A549 (cell line): ENCODE data around the gene MSI2. TPM values are rescaled to one million over a fixed set of nuclear protein-coding genes. Genes with fewer than 3 reads are reported as not detected.

Source experiments
- ATAC-seq, 2 experiments: fragments of 200-7000 bp in 1 of 2; fragments of >200 bp in 1 of 2; cut with Nextera tagmentation in 1 of 2; cut with Tn5 transposase in 1 of 2; 3 replicates each; pipeline versions ENCODE4 v1.8.0 to v1.9.1; 2018 to 2020; ENCODE audit warnings: mild to moderate bottlenecking in 1 of 2, moderate library complexity in 1 of 2
- CTCF ChIA-PET: fragments of 300-600 bp; sonication (Branson Sonifier 250); formaldehyde crosslinking; extraction: SDS; loops from one replicate; lab custom pipeline; 2021; ENCODE audit warnings: antibody characterized with exemption, inconsistent platforms; lab: Yijun Ruan, JAX
- POLR2A ChIA-PET: fragments of 350-600 bp; formaldehyde crosslinking; extraction: SDS; loops from one replicate; lab custom pipeline; 2021; ENCODE audit warnings: antibody characterized with exemption, inconsistent platforms; lab: Yijun Ruan, JAX
- DNase-seq, 2 experiments: peaks; one replicate each; pipeline versions ENCODE4 v3.0.0 to v3.0.0-alpha.2; 2011 to 2016; ENCODE audit warnings: low read depth in 1 of 2, low spot score in 1 of 2
- FAIRE-seq: peaks from 2 replicates; lab custom pipeline; 2011; peaks lifted over from hg19 to GRCh38; lab: Jason Lieb, UNC
- H3K27ac ChIP-seq, 2 experiments: fragments of >200 bp; sonication (Bioruptor Twin); formaldehyde crosslinking; 3 replicates each; pipeline ENCODE4 v1.5.1; 2016 to 2017
- H3K4me1 ChIP-seq: fragments of >200 bp; sonication (Bioruptor Twin); formaldehyde crosslinking; 3 replicates; pipeline ENCODE4 v1.6.1; 2016
- H3K4me2 ChIP-seq: fragments of >200 bp; sonication (Bioruptor Twin); formaldehyde crosslinking; 3 replicates; pipeline ENCODE4 v1.6.1; 2016
- H3K4me3 ChIP-seq: fragments of >200 bp; sonication (Bioruptor Twin); formaldehyde crosslinking; 3 replicates; pipeline ENCODE4 v1.5.1; 2016
- H3K9me3 ChIP-seq: fragments of >200 bp; sonication (Bioruptor Twin); formaldehyde crosslinking; 3 replicates; pipeline ENCODE4 v1.6.1; 2016
- ATOH8 ChIP-seq: fragments of 250-450 bp; sonication (Bioruptor Pico); IDR thresholded peaks from 2 replicates; pipeline ENCODE4 v1.5.0; 2020; ENCODE audit warnings: low read depth, mild to moderate bottlenecking, moderate library complexity
- CHD4 ChIP-seq: fragments of 200-600 bp; sonication (generic); IDR thresholded peaks from 2 replicates; pipeline ENCODE4 v1.6.1; 2016; ENCODE audit warnings: antibody characterized with exemption, mild to moderate bottlenecking, borderline replicate concordance
- FOSL2 ChIP-seq, 2 experiments: fragments of 450-650 bp in 1 of 2; fragments of >200 bp in 1 of 2; sonication (Bioruptor Twin) in 1 of 2; formaldehyde crosslinking; IDR thresholded peaks; 2 replicates each; pipeline versions ENCODE4 v1.5.0 to v1.6.1; 2016 to 2020; ENCODE audit warnings: mild to moderate bottlenecking in 1 of 2, moderate library complexity in 1 of 2
- GATA3 ChIP-seq: IDR thresholded peaks from 2 replicates; pipeline ENCODE4 v1.6.1; 2012; ENCODE audit warnings: borderline replicate concordance
- HDAC2 ChIP-seq: fragments of 200-600 bp; sonication (generic); IDR thresholded peaks from 2 replicates; pipeline ENCODE4 v1.6.1; 2016
- HOXB5 ChIP-seq: fragments of 250-450 bp; sonication (Bioruptor Pico); IDR thresholded peaks from 2 replicates; pipeline ENCODE4 v1.5.0; 2020; ENCODE audit warnings: mild to moderate bottlenecking, moderate library complexity
- JUNB ChIP-seq: fragments of >200 bp; sonication (Bioruptor Twin); formaldehyde crosslinking; IDR thresholded peaks from 2 replicates; pipeline ENCODE4 v1.6.1; 2016
- KDM5A ChIP-seq: fragments of 200-600 bp; sonication (generic); IDR thresholded peaks from 2 replicates; pipeline ENCODE4 v1.6.1; 2016; ENCODE audit warnings: antibody characterized with exemption, mild to moderate bottlenecking
- MAFK ChIP-seq: fragments of 450-650 bp; IDR thresholded peaks from 2 replicates; pipeline ENCODE4 v1.6.1; 2014; ENCODE audit not compliant: partially characterized antibody
- MAZ ChIP-seq: fragments of 150-350 bp; IDR thresholded peaks from 2 replicates; pipeline ENCODE4 v1.6.1; 2014; ENCODE audit warnings: antibody characterized with exemption, low read depth, low read length, borderline replicate concordance
- MYC ChIP-seq: IDR thresholded peaks from 2 replicates; pipeline ENCODE4 v1.6.1; 2012; ENCODE audit warnings: mild to moderate bottlenecking, inconsistent platforms, low read length, improper control_type of control experiment, borderline replicate concordance
- NFE2L2 ChIP-seq: fragments of 150-350 bp; conservative IDR thresholded peaks from 2 replicates; pipeline ENCODE4 v1.6.1; 2014; ENCODE audit warnings: low read length
- NR3C1 ChIP-seq: fragments of >200 bp; sonication (Bioruptor Twin); formaldehyde crosslinking; IDR thresholded peaks from 3 replicates; pipeline ENCODE4 v1.6.1; 2017
- PHF8 ChIP-seq: fragments of 200-600 bp; sonication (generic); IDR thresholded peaks from 2 replicates; pipeline ENCODE4 v1.6.1; 2016; ENCODE audit warnings: low read depth, mild to moderate bottlenecking, antibody characterized with exemption, moderate library complexity, borderline replicate concordance
- RARB ChIP-seq: fragments of 250-450 bp; sonication (Bioruptor Pico); IDR thresholded peaks from 2 replicates; pipeline ENCODE4 v1.8.0; 2021; ENCODE audit warnings: mild to moderate bottlenecking, moderate library complexity
- RNF2 ChIP-seq: fragments of 200-600 bp; sonication (generic); IDR thresholded peaks from 2 replicates; pipeline ENCODE4 v1.6.1; 2016; ENCODE audit warnings: low read depth, mild to moderate bottlenecking, antibody characterized with exemption, moderate library complexity, borderline replicate concordance
- SREBF2 ChIP-seq: fragments of 450-650 bp; IDR thresholded peaks from 2 replicates; pipeline ENCODE4 v1.6.1; 2014; ENCODE audit warnings: mild to moderate bottlenecking, moderate library complexity
- USF2 ChIP-seq: fragments of 450-650 bp; IDR thresholded peaks from 2 replicates; pipeline ENCODE4 v1.6.1; 2014; ENCODE audit warnings: antibody characterized with exemption
- ZC3H11A ChIP-seq: fragments of 450-650 bp; IDR thresholded peaks from 2 replicates; pipeline ENCODE4 v1.6.1; 2014; ENCODE audit warnings: antibody characterized with exemption, mild to moderate bottlenecking
- ZNF302 ChIP-seq: fragments of 250-450 bp; sonication (Bioruptor Pico); IDR thresholded peaks from 2 replicates; pipeline ENCODE4 v1.9.0; 2021; ENCODE audit warnings: inconsistent platforms, mild to moderate bottlenecking, moderate library complexity
- ZSCAN20 ChIP-seq: fragments of 250-450 bp; sonication (Bioruptor Pico); IDR thresholded peaks from 2 replicates; pipeline ENCODE4 v1.8.0; 2022; ENCODE audit warnings: mild to moderate bottlenecking, moderate library complexity
- WGBS: methylation state at CpG from one replicate; pipeline ENCODE4 v1.1.6; 2017; ENCODE audit errors: missing lambda C conversion rate; 5-methylcytosine and 5-hydroxymethylcytosine counted together
- polyA plus RNA-seq, 4 experiments: library from polyadenylated mRNA; depleted of rRNA in 3 of 4; stranded (reverse); fragments of >200 nt; fragmentation: RNase III in 1 of 4; extraction: RNeasy Plus Mini Kit Qiagen cat#74134 plus additional on column Dnase treatment in 1 of 4; gene quantifications; 2 replicates in 3 of 4; 3 replicates in 1 of 4; pipeline ENCODE4 v1.2.3, GENCODE V29; 2011 to 2017
- TF ChIP-seq, protein P1 (sequence below): IDR thresholded peaks from 2 replicates; pipeline ENCODE4 v1.6.1; 2012

The MSI2 gene
- polyA plus RNA-seq, 2 of the 4 experiments (the other 2 are of a cell fraction): 43.6 to 44.4 TPM

- no peak for ATAC-seq
- TF ChIP-seq RARB (CRISPR knock-in tag): no peak
- TF ChIP-seq PHF8: no peak
- TF ChIP-seq HDAC2: no peak
- TF ChIP-seq MYC: no peak
- no peak for TF ChIP-seq JUNB
- no peak for TF ChIP-seq HOXB5 (CRISPR knock-in tag)
- no peak for TF ChIP-seq NFE2L2
- TF ChIP-seq ATOH8: no peak
- TF ChIP-seq RNF2: no peak
- TF ChIP-seq ZSCAN20 (CRISPR knock-in tag): no peak
- H3K4me2 ChIP-seq: no peak overlapping the region
- ChIA-PET POLR2A (no interaction called here), CTCF (interaction anchor here (0.6 to 3.6 kb wide), 7 partner anchors 32 to 313 kb away, joined by 3 to 14 read pairs (median 3); no protein-coding TSS in a partner anchor)
- no peak overlapping the region for H3K4me3 ChIP-seq
- 97% methylated on average over 8 of the region's 8 CpGs for WGBS
- no peak for FAIRE-seq
- peak overlapping the region in 1 of 2 experiments; percentile 30; a peak in 1 of 6 replicates for H3K27ac ChIP-seq
- H3K9me3 ChIP-seq: no peaks in the 10 kb centered on the region
- peaks cover 32% of the 10 kb centered on the region for H3K4me1 ChIP-seq
- DNase-seq: no peak
Measured at GRCh38 chr17:57556977-57557376, 300.7 kb downstream of the MSI2 start.

DNA sequence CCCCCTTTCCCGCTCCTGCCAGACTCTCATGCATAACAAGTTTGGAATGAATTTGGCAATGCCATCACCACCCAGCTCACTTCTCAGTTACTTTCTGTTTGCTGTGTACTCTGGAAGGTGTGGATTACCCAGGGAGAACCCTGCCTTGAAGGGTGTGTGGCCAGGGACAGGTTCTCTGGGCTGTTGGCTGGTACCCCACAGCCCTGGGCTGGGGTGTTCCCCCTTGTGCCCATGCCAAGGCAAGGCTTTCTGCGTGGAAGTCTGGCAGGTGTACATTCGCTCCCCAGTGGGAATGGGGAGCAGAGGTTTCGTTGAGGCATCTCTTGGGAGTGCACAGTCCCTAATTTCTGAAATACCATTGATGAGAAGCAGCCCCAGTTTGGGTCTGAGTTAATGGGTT is 301.1 kb downstream of the MSI2 start:
- ChIA-PET CTCF (interaction anchor here (1.2 to 1.4 kb wide), 4 partner anchors 16 to 314 kb away, joined by 3 to 4 read pairs (median 3); no protein-coding TSS in a partner anchor), POLR2A (no interaction called here)
- DNase-seq: no peak
- Histone ChIP-seq H3K4me1 (peaks cover 32% of the 10 kb centered on the region), H3K9me3 (no peaks in the 10 kb centered on the region), H3K4me2 (peak overlapping the region; percentile 13; the same call in 1 of the 3 replicates), H3K27ac (peak overlapping the region in 1 of 2 experiments; percentile 30; a peak in 1 of 6 replicates), H3K4me3 (no peak overlapping the region)
- no peak for ATAC-seq
- FAIRE-seq: no peak
- 88% methylated on average over 4 of the region's 4 CpGs for WGBS
- TF ChIP-seq SREBF2 (no peak), GATA3 (no peak), MYC (no peak), CHD4 (no peak), USF2 (no peak)
- TF ChIP-seq, protein P1, sequence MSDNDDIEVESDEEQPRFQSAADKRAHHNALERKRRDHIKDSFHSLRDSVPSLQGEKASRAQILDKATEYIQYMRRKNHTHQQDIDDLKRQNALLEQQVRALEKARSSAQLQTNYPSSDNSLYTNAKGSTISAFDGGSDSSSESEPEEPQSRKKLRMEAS: no peak

DNA sequence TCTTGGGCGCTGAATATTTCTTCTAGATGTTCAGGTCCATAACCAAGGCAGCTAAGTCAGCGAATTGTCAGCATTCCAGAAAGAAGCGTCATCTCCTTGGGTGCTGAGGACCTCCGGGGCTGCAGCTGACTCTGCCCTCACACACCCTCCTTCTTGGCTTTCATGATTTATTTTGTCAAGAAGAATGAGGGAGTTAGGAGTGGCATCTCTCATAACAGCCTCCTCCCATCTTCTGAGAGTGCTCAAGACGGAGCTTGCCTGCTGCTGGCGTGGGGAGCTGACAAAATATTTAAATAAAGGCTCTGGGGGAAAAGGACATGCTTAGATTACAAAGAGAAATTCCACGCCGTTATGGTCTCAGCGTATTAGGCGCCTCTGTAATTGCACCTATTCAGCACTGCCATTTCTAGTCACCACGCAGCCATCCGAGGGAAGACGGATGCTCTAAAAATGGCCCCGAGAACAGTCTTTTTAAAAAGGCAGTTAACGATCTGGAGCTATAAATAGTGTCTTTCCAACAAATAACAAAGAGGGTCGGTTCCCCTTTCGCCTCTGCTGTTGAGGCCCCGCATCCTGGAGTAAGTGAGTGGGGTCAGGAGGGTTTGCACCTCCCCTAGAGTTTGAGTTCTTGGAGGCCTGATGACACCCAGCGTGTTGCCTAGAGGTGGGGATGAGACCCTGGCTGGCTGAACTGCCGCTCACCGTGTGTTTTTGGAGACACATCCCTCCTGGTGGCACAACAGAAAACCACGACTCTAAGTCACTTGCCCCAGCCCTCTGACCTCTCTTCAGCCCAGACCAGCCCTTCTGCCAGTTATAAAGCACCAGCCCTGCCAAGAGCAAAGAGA is 301.7 kb downstream of the MSI2 start:
- TF ChIP-seq KDM5A: no peak
- no peak for TF ChIP-seq MAZ
- no peak for TF ChIP-seq FOSL2 (IDR thresholded peaks at IDR 0.05)
- 0 out of 2 replicates have a peak, but pooled peaks have one; percentile 5 for TF ChIP-seq FOSL2 (CRISPR knock-in tag; IDR thresholded peaks at IDR 0.05)
- no peak for TF ChIP-seq ZNF302
- TF ChIP-seq NR3C1: no peak
- TF ChIP-seq MAFK: peak; percentile 87
- TF ChIP-seq ZC3H11A: no peak
- H3K4me1 ChIP-seq: peaks cover 32% of the 10 kb centered on the region
- 81% methylated on average over 22 of the region's 22 CpGs for WGBS
- ATAC-seq: peak in 1 of 2 experiments; percentile 23; a peak in 2 of 6 replicates
- peak overlapping the region; percentile 13; the same call in 1 of the 3 replicates for H3K4me2 ChIP-seq
- H3K4me3 ChIP-seq: no peak overlapping the region
- H3K27ac ChIP-seq: 0 out of 6 replicates have a peak overlapping the region, but pooled peaks of 1 of the 2 experiments have one; percentile 30
- ChIA-PET CTCF (interaction anchor here (1.2 to 1.4 kb wide), 2 partner anchors 16 to 315 kb away, joined by 3 to 4 read pairs; no protein-coding TSS in a partner anchor), POLR2A (no interaction called here)
- DNase-seq: peak in 1 of 2 experiments; percentile 28
- H3K9me3 ChIP-seq: no peaks in the 10 kb centered on the region
- FAIRE-seq: no peak
